SH-SY5Y (cell line): ENCODE measurements around the gene CAMTA1.

ENCODE experiments used
- GATA2 ChIP-seq: IDR thresholded peaks from 2 replicates; pipeline ENCODE4 v1.6.1; 2011; ENCODE audit warnings: mild to moderate bottlenecking, low read depth, low read length
- GATA3 ChIP-seq: IDR thresholded peaks from 2 replicates; pipeline ENCODE4 v1.6.1; 2011; ENCODE audit warnings: low read depth, mild to moderate bottlenecking, low read length, moderate library complexity

GRCh38 chr1:7516929-7517328 is 731.7 kb downstream of the CAMTA1 start:
- TF ChIP-seq GATA2 (no peak), GATA3 (no peak)
